GM19455 (cell line): Measurements from ENCODE around the gene DCAF6.

Experiments
- ATAC-seq: cut with Tn5 transposase; IDR thresholded peaks from one replicate; pipeline ENCODE4 v1.9.1; 2021; ENCODE audit not compliant: unreplicated experiment

Gene DCAF6

DNA sequence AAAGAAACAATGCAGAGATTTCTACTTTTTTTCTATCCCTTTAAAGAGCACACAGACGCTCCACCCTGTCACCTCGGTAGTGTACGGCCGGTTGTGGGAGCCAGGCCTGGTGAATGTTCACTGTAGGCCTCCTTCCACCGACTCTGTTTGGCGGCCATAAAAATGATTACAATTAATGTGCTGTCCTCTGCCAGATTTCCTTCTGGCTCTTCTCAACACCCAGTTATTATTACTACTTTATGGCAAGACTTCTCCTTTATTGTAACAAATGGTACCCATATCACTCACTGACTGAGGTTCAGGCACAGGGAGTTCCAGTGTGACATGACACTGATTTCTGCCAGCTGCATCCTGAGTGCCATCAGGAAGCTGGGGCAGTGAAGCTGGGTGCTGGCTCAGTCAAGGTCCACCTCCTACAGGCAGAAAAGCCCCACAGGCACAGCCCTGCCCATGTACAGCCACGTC lies 162.9 kb downstream of the DCAF6 start:
- no peak for ATAC-seq

DNA sequence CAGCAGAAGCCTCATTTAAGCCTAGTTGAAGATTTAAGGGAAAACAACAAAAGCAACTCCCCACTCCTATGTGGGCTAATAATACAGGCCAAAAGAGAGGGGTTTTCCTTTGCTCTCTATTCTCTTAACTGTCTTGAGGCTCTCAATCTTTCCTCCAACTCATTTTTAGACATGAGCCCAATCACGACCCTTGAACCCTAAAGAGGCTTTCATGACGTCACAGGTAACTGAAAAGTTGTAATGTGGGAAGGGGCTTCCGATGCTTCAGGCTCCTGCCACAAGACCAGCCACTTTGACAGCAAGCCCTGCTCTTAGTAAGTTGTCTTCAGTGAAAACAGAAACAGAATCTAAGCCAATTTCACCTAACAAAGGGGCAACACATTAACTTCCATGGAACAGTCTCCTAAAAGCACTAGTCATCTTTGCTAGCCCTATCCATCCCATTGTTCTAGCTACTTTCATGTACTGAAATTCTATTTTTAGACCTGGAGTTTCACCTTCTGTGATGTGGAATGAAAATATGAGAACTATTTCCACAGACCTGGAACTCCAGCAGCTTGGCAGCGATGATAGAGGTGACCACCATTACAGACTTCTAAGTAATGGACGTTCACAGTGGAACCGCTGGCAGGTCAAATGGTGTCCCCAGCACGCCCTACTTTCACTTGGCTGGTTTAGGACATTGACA lies 164.0 kb downstream of the DCAF6 start:
- no peak for ATAC-seq

DNA sequence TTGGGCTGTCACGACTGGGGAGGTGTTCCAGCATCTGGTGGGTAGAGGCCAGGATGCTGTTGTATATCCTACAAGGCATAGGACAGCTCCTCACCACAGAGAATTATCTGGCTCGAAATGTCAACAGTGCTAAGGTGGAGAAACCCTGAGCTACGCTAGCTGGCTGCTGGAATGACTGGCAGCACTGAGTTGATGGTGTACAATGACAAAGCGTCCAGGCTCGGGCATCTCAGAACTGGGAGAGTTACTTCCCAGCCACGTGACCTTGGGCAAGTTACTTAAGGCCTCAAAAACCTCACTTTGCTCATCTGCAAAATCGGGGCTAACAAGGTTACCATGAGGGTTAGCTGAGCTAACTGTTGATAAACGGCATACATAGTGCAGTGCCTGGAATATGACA lies 164.9 kb downstream of the DCAF6 start:
- no peak for ATAC-seq

DNA sequence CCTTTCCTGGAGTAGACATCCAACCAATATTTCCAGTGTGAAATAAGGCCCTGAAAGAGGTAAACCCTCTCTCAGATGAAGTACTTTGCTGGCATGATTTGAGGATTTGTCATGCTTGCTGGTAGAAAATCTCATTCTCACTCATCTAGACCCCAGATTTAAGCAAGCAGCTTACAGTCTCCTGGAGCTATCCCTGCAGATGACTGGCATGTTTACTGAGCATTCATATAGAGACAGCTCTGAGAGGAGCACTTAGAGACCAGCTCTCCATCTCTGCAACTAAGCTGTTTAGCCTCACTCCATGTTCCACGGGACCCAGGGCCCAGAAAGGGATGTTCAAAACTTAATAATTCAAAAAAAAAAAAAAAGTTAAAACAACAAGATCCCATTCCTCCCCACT lies 166.0 kb downstream of the DCAF6 start:
- no peak for ATAC-seq

DNA sequence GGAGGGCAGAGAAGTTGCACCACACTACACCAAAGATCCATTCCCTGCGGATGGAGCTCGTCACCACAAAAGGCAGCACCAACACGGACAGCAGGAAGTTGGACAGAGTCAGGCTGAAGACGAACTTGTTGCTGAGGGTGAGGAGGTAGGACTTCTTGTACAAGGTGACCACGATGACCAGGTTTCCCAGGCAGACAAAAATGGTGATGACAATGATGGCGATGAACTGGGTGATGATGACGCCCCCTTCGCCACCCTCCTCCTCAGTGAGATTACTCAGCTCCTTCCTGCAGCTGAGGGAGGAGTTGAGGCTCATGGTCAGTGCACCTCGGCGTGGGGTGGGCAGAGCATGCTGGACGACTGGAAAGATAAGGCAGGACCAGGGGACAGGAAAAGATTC lies 168.1 kb downstream of the DCAF6 start:
- ATAC-seq: no peak

DNA sequence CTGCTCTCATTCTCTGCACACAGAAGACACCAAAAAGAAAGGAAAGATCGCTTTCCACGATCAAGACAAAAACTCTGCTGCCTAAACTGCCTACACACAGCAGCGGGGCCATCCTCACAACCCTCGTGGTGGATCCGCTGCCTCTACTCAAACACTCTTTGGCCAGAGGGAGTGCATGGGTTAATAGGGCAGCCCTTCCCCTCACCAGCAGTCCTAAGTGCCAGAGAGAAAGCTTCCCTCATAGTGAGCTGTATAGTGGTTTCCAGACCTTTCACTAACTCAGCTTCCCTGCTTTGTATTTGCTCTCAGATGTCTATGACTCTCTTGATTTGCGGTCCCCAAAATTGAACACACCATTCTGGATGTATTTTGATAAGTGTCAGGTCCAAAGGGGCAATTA lies 169.4 kb downstream of the DCAF6 start:
- ATAC-seq: no peak

DNA sequence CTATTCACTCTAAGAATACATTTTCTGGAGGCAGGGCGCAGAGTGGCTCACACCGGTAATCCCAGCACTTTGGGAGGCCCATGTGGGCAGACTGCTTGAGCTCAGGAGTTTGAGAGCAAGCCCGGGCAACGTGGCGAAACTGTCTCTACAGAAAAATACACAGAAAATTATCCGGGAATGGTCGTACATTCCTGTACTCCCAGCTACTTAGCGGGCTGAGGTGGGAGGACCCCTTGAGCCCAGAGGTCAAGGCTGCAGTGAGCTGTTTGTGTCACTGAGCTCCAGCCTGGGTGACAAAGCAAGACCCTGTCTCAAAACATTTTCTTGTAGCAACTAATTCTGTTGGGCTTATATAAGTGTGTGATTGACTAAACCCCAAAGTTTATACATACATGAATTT lies 169.8 kb downstream of the DCAF6 start:
- ATAC-seq: no peak

DNA sequence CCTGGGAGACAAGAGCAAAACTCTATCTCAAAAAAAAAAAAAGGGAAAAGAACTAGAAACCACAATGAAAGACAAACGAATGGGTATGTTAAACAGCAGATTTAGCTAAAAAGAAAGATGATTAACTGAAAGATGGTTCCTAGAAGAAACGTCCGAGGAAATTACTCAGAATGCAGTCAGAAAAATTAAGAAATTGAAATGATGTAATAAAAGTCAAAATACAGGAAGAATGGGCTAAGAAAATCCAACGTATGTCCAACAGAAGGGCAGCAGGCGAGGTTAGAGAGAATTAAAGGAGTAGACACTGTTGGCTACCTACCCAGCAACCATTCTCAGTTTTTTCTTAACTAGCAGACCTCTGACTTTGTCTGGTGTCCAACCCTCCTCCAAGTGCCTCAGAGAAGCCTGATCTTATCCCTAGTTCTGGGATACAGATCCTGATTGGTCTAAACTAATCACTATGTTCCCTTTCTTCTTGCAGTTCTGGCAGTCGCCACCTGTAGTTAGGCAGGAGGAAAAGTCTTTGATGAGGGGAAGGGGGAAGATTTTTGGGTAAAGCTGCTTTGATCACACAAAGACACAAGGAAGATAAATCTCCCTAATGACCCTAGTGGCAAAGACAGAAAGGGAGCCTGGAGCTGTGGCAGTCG lies 174.5 kb downstream of the DCAF6 start:
- ATAC-seq: no peak

DNA sequence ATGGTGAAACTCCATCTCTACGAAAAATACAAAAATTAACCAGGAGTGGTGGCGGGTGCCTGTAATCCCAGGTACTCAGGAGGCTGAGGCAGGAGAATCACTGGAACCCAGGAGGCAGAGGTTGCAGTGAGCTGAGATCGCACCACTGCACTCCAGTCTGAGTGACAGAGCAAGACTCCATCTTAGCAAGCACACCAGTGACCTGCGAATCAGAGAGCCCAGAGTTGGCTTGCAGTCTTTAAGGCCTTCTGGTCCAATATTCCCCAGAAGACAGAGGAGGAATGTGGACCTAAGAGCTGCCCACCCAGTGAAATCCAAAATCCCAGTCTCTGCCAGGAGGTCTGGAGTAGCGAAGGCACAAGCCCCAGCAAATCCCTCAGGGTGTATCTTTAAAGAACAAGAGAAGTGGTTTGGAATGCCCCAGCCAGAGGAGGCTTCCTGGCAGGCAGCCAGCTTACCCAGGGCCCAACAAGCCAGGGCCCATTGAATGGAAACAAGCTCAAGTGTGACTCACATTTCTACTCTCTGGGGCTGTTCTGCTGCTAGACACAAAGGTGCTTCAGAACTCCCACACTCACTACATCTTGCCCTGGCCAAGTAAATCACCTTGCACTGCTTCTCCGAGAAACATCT lies 176.3 kb downstream of the DCAF6 start:
- ATAC-seq: no peak

DNA sequence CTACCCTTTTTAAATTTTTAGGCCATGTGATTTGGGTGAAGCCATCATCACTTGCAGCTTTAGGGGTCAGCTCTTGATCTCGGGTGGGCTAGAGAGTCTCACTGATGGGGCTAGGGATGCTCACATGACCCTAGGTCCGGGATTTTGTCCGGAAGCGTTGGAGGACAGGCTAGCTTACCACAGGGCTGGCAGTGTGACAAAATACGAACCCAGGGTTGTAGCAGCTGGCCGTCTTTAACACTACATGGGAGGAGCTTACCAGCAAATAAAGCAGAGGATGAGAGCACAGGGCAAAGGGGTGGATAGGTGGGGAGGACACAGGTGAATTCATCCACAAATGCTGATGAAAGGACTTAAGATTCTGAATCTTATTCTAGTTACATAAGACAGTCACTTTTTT lies 178.4 kb downstream of the DCAF6 start:
- ATAC-seq: no peak

DNA sequence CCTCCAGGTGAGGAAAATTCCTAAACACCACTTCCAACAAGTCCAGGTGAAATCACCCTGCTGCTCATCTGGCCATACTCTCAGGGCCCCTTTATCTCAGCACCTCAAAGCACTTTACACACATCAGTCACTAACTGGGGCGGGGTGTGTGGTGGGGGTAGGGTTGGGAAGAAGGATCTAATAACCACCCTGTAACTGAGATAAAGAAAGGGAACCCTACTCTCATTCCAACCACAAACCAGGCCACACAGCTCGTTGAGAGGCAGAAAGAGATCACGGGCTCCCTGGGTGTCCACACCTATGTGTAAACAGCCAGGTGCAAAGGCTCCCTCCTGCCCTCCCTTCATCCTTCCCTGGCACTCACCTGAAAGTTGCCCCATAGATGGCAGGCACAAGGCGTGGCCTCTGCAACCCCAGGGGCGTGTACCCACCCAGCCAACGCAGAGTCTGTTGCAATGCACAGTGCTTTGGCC lies 179.9 kb downstream of the DCAF6 start:
- no peak for ATAC-seq

DNA sequence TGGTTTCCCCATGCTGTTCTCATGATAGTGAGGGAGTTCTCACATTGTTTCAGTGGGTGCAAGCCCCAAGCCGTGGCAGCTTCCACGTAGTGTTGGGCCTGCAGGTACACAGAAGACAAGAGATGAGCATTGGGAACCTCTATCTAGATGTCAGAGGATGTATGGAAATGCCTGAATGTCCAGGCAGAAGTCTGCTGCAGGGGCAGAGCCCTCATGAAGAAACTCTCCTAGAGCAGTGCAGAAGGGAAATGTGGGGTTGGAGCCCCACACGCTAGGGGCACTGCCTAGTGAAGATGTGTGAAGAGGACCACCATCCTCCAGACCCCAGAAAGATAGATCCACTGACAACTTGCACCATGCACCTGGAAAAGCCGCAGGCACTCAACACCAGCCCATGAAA lies 183.3 kb downstream of the DCAF6 start:
- no peak for ATAC-seq

DNA sequence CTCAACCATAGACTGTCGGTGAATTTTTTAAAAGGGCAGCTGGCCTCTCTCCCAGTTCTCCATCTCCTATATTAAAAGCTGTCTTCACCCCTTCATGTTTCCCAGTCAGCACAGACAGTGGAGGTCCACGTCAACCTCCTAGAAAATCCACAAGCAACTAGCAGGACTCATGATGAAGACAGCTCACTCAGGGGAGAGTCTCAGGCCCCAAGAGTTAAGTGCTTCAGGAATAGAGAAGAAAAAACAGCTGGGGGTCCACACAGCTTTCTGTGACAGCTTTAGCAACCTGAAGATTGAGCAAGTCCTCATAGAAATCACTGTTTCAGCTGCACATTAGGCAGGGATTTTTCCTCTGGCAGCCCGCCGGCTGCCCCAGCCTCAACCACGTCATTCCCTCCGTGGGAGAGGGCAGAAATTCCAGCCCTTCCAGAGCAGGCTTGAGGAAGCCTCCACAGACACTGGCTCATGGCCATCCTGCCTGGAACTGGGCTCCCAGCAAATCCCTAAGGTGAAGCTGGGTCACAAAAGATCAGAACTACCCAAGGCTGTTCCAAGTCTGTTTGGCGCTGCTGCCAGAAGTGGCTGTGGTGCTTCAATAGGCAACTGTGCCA lies 185.0 kb downstream of the DCAF6 start:
- ATAC-seq: no peak

DNA sequence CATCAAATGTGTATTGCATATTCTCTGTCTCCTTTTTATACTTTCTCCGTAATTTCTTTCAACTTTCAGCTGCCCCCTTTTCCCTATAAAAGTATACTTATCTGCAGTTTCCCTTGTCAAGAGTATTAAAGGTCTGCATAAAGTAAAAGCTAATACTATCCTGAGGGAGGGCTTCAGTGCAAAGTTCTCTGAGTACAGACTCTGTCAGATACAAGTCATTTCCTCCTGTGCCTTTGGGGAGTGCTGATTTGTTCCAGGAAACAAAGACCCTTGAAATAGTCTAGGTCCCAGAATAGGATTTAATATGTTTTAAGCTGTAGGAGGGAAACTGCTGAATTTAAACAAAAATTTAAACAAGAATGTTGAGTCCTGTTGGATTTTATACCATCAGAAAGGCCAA lies 188.6 kb downstream of the DCAF6 start:
- ATAC-seq: no peak
